DLD1 (cell line): ENCODE results near the gene GATAD2A.

Experiments
- in situ Hi-C: cut with HindIII; loops from 2 replicates; pipeline ENCODE4 v1.10.0; 2017; ENCODE audit warnings: low sequenced_read_pairs

Gene GATAD2A

DNA sequence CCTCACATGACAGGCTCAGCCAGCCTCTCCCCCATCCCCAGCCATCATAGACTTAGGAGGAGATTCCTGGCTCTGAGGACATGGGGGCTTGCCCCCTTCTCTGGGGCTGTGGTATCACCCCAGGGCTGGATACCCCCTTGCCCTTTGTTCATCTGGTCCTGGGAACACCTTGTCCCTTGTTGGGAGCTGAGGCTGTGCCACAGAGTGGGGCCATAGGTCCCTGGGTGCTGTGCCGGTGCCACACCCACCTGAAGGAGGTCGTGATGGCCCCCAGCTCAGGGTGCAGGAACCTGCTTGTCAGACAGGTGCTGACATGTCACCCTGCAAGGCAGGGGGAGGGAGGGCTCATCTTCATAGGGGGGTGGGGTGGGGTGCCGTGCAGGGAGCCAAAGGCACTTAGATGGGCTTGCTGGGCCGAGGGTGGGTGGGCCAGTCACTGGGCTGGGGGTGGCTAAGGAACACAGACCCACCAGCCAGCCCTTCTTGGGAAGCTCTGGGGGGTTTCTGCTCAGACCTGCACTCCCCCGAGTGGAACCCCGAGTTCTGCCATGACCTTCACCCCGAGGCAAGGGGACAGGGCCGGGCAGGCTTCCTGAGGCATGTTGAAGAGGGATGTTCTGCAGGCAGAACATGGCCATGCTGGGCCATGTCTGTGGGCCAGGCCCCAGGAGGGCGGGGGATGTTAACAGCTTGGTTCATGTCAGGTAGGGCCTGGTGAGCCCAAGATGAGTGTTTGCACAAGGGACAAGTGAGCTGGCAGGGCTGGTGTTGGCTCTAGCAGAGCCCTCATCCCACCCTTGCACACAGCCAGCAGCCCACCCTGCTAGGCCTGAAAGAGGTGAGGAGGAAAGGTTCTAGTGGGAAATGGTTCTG, 81.8 kb downstream of the GATAD2A start:
- in situ Hi-C loops: no loop called here

DNA sequence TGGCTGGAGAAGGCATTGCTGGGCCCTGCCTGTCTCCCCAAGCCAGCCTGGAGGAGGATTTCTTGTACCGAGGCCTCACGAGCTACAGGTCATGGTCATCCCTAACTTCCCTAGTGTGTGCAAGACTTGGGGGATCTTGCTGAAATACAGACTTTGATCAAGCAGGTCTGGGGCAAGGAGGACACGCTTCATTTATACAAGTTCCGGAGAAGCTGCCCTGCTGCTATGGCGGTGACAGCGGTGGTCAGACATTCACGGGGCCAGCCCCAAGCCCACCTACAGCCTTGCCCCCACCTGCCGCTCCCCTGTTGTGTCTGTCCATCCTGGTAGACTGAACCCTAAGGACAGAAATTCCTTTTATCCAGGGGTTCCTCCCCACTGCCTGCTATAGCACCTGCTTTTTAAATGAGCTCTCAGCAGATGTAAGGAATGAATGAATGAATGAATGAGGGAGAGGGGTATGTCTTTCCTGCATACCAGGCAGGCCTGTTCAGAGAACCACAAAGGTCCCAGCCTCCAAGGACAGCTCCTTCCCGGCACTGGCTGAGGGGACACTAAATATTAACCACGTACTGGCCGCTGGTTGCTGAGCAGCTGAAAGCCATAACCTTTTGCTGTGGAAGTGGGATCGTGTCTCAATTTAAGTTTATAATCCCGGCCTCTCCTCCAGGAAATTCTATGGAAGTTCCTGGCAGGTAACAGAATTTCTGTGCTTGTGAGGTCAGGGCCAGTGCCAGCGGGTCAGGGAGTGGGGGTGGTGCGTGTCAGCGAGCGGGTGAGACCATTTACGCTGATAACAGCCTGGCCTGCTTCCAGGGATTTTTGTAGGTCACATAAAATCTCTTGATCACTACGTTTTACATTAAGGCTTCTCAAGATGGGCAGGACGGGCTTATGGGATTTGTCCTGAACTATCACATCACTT, 82.7 kb downstream of the GATAD2A start:
- in situ Hi-C loops: no loop called here

DNA sequence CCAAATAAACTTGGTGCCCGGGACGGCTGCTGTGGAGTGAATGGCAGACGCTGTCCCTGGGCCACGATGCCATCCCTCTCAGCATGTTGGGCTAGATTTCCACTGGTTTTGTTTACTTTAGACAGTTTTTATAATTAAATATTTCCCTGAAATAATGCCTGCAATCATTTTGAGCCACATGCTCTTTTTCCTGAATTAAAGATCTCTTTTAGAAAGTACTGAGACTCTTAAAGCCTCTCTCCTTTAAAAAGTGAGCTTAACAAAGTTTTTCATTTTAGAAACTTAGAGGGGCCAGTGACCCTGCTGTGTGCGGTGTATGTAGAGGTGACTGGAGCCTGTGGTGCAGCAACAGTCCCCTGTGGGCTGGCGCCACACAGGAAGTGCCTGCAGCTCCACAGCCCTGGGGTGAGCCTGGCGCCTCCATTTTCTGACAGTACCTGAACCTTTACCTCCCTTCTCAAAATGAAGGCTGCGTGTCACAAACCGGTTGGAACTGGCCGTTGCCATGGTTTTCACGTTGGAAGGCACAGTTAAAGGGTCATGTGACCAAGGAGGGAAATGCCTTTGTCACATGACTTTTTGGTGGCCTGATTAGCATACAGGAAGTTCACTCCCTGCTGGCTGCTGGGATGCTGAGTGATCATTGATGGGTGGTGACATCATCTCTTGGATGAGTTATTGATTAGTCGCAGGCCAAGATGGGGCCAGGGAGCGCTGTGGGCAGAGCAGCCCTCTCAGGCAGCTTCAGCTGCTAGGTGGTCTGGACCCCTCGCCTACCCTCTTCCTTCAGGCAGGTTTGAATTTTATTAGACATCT, 83.6 kb downstream of the GATAD2A start:
- in situ Hi-C loops: no loop called here

DNA sequence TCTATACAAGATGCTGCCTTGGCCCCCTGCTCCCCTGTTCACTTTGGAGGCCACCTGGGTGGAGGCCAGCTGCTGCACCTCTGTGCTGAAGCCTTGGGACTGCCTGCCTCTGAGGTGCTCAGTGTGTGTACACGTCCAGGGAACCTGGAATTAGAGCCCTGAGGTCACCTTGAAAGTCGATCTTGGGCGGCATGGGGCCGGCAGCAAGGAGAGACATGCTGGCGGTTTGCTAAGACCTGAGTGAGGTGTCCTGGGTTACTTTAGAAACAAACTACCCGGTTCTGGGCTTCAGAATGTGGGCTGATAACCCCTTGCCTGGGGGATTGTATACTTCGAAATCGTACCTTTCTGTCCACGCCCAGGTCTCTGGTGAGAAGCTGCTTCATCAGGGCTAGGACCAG, 84.3 kb downstream of the GATAD2A start:
- in situ Hi-C loops: no loop called here

DNA sequence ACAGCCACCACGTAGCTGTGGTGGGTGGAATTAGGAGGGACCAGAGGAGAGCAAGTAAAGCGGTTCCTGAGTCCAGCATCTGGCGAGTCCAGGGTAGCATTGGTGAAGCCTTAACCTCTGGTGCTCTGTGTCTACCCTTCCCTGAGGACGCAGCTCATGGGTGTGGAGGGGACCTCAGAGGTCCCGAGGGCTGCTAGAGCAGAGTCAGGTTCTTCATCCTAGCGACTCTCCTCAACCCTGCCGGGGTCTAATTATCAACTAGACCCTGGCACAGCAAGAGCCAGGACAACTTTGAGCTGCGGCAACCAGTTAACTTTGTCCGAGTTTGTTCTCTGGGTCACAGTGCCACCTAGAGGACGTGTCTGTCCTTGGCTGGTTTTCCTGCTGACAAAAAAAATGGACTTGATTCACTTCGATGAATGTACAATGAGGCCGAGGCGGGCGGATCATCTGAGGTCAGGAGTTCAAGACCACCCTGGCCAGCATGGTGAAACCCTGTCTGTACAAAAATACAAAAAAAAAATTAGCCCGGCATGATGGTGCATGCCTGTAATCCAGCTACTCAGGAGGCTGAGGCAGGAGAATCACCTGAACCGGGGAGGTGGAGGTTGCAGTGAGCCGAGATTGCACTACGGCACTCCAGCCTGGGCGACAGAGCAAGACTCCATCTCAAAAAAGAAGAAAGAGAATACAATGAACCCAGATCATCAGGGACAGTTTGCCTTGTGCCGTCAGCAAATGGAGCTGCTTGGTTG, 84.9 kb downstream of the GATAD2A start:
- in situ Hi-C loops: no loop called here

DNA sequence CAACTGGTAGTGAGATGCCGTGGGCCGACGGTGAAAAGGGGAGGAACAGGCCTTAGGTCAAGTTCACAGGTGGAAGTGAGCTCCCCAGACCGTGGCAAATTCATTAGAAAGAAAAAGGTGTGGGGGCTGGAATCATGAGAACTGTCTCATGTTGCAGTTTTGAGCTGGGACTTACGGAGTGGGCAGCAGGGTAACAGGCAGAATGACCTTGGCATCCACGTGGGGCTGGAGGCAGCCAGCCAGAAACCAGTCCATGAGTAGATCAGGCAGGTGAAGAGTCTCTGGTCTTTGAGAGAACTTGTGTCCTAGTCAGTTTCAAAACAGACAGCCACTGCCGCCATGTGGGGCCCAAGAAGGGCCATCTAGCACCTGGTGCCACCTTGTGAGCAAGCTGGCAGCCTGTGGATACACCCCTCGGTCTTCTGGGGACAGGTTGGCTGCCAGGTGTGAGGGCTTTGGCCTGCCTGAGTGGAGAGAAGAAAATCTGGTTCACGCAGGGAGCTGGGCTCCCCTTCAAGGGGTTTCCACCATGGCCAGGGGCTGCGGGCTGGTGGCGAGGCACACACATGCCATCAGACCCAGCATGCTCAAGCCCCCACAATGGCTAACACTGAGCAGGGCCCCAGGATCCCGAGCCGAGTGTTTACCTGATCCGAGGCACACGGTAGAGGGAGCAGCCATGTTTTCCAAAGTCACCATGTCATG, 86.0 kb downstream of the GATAD2A start:
- in situ Hi-C loops: no loop called here

DNA sequence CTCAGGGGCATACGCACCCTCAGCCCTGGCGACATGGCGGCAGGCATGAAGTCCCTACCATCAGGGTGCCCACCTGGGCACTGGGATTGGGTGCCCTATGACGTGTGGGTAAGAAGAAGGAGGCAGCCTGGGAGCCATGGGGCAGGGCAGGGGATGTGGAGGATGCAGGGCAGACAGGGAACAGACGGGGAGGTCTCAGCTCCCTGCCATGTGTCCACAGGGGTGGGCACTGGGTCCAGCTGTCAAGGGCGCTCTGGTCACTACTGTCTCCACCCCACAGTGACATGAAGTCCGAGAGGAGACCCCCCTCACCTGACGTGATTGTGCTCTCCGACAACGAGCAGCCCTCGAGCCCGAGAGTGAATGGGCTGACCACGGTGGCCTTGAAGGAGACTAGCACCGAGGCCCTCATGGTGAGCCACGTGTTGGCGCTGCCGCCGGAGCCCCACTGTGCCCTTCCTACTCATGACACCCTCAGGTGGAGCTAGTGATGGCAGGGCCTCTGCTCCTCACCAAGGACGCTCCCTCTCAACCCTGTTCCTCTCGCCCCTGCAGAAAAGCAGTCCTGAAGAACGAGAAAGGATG, 86.6 kb downstream of the GATAD2A start:
- in situ Hi-C loops: no loop called here

DNA sequence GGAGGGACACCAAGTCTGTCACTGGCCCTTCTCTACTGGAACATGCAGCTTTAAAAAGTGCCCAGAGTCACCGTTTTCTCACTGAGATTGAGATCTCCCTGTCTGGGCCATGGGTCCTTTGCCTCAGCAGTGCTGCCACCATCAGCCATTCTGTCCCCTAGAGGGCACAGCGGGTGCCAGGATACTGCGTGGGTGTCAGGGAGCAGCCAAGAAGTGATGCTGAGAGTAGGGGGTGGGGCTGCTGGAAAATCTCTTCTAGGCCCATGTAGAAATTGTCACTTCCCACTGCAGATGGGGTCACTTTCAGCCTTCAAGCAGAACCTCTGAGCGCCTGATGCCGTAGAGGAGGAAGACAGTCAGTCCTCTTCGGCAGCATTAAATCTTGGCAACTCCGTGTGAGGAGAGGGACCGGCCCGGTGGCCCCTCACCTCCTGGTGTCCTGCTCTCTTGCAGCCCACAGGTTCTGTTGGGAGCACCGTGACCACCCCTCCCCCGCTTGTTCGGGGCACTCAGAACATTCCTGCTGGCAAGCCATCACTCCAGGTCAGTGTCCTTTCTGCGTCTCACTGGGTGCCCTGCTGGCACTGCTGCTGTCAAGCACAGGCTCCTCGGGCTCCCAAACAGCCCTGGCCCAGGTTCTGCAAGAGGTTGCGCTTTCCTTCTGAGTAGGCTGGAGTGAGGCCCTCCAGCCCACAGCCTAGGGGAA, 88.5 kb downstream of the GATAD2A start:
- in situ Hi-C loops: no loop called here

DNA sequence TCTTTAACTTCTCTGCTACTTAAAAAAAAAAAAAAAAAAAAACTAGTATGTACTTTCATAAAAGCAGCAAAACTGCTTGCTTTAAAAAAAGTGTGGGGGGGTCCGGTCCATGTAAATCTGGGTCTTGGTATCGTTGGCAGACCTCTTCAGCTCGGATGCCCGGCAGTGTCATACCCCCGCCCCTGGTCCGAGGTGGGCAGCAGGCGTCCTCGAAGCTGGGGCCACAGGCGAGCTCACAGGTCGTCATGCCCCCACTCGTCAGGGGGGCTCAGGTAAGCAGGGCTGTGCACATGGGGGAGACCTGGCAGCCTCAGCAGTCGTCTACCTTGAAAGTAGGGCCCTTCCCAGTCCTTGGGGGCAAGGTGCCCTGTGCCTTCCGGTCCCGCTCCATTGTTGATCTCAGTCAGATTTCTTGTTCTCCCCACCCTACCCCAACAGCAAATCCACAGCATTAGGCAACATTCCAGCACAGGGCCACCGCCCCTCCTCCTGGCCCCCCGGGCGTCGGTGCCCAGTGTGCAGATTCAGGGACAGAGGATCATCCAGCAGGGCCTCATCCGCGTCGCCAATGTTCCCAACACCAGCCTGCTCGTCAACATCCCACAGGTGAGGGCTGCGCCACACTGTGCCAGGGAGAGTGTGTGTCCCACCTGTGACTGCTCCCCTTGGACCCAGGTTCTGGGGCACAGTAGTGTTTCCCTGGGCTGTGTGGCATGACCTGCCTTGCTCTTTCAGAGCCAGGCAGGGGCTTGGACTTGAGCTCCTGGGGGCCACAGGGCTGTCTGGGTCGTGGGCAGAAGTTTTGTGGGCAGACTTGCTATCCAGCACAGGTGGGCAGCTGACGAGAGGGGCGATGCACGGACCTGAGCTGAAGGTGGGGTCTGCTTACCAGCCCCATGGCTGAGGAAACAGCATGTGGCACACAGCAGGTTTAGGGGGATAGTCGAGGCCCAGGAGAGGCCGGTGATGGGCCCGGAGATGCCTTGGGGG, 90.4 kb downstream of the GATAD2A start:
- in situ Hi-C loops: no loop called here

DNA sequence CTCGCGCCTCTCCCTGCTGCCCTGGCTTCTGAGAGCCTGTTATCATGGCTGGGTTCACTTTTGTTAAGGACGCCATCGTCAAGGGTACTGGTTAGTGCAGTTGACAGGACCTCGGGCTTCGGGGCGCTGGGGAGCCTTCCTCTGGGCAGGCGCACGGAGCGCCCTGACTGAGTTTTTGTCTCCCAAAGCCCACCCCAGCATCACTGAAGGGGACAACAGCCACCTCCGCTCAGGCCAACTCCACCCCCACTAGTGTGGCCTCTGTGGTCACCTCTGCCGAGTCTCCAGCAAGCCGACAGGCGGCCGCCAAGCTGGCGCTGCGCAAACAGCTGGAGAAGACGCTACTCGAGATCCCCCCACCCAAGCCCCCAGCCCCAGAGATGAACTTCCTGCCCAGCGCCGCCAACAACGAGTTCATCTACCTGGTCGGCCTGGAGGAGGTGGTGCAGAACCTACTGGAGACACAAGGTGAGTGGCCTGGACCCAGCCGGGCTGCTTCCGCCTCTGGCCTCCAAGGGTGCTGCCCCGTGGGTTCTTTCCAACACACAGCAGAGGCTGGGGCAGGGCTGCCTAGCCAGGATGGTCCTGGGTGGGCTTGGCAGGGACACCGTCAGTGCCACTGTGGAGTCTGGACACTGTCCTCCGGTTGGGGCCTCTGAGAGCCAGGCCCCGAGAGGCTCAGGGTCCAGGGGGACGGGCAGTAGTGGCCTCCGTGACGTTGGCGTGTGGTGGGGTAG, 92.9 kb downstream of the GATAD2A start:
- in situ Hi-C loops: no loop called here

DNA sequence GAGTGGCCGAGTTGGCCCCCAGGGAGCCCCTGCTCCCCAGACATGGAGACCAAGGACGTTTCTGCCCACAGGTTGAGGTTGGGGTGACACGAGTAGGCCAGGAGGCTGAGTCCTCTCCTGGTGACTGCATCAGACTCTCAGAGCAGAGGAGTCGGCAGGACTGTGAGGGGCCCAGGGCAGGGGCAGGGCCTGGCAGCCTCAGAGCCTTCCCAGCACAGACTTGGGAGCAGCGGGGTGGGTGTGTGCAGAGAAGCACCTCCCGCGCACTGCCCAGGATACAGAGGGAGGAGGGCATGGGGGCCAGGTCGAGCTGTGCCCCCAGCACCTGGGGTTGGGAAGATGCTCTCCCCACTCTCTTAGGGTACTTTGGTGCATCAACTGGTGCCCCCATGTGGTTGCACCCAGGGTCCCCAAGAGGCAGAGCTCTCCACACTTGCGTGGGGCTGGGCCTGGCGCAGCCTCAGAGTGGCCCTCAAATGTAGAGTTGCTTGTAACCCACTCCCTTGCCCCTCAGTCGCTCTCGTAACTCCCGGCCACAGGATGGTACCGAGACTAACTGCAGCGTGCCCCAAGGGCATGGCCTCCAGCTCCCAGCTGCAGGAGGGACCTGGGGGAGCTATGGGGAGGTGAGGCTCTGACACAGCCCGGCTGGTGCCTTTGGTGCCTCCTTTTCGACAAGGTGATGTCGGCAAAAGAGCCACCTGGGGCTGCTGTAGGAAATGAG, 94.0 kb downstream of the GATAD2A start:
- in situ Hi-C loops: no loop called here

DNA sequence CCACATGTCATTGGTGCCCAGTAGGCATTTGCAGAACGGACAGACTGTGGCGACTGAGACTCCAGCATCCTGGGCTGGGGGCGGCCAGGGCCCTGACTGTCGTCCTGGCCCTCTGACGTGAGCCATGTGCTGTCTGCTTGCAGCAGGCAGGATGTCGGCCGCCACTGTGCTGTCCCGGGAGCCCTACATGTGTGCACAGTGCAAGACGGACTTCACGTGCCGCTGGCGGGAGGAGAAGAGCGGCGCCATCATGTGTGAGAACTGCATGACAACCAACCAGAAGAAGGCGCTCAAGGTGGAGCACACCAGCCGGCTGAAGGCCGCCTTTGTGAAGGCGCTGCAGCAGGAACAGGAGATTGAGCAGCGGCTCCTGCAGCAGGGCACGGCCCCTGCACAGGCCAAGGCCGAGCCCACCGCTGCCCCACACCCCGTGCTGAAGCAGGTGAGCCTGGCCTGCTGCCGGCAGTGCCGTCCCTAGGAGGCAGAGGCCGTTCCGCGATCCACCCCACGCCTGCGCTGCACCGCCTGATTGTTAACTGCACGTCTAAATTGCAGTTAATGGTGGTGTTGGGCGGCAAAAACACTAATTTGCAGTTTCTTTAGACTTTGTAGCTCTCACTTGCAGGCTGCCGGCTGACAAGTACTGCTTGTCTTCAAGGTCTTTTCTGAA, 95.6 kb downstream of the GATAD2A start:
- in situ Hi-C loops: no loop called here

DNA sequence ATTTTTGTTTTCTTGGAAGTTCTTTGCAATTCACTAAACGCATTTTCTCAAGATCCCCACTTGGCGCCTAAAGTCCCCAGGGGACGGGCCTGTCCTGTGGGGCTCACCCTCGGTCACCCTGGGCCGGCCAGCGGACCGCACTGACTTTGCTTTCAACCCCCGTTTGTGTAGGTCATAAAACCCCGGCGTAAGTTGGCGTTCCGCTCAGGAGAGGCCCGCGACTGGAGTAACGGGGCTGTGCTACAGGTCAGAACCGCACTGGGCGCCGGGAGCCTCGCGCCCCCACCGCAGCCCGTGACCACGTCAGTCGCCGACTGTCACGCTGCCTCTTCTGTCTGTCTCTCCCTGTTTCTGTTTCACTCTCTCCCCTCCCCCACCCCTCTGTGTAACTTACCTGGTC, 96.3 kb downstream of the GATAD2A start:
- in situ Hi-C loops: no loop called here

DNA sequence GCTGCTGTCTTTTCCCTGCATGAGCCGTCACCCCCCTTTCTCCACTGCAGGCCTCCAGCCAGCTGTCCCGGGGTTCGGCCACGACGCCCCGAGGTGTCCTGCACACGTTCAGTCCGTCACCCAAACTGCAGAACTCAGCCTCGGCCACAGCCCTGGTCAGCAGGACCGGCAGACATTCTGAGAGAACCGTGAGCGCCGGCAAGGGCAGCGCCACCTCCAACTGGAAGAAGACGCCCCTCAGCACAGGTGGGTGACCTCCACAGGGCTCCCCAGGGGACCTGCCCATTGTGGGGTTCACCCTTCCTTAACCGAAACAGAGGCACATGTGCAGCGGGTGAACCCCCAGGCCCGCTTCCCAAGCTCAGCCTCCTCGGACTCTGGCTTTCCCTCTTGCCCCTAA, 96.8 kb downstream of the GATAD2A start:
- in situ Hi-C loops: no loop called here

DNA sequence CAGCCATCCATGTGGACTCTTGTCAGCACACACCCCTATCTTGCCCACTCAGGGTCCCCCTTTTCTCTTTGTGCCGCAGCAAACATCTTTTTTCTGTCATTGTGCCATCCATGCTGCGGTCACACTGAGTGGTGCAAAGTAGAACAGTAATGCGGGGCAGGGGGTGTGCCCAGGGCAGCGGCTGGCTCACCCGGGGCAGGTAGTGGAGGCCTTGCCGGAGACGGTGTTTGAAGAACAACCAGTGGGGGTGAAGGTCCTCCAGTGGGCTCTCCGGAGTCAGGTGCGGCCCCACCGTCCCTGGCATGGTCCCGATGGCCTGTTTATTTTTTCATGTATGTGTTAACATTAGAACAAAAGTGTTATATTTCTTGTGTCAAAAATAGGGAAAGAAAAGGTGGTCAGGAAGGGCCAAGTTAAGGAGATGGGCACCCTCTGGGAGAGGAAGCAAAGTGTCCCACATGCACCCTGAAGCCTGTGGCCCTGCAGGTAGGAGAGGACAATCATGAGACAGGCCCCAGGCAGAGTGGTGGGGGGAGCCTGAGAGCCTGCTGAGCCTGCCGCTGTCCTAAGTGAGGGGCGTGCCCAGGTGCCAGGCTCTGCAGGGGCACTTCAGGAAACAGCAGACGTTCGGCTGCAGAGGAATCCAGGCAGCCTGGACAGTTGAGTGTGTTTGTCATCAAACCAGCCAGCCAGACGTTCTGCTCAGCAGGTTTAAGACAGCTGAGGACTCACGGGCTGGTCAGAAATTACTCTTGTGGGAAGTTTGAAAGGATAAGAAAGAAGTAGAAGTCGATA, 97.5 kb downstream of the GATAD2A start:
- in situ Hi-C loops: no loop called here
